Hematopoietic multipotent progenitor cell treated with erythropoietin and hydrocortisone succinate and interleukin-3 and kit ligand, for 15 days (in vitro differentiated cells): ENCODE data around the gene PIK3R1.

ENCODE experiments used
- DNase-seq: peaks from one replicate; pipeline ENCODE4 v3.0.0-alpha.2; 2015; ENCODE audit warnings: low spot score

The PIK3R1 gene

GRCh38 chr5:68331192-68332079 is 115.9 kb downstream of the PIK3R1 start:
- DNase-seq: no peak

GRCh38 chr5:68332080-68332451 is 116.5 kb downstream of the PIK3R1 start:
- DNase-seq: no peak

DNA sequence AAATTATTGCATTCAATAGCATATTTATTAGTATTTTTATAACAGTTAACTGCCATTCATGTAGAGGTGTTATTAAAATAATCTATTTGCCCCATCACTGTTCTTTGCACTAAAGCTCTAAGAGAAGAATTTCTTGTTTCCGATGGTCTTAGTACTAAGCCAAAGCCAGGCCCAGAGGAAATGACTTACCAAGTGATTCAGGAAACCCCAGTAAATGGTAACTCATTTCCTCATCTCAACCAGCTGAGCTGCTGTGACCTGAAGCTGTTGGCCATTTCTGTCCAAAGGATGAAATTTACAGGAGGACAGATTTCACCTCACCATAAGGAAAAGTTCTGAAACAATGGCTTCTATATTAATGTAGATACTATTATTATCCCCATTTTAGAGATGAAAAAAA is 117.0 kb downstream of the PIK3R1 start:
- no peak for DNase-seq

GRCh38 chr5:68333649-68334552 is 118.3 kb downstream of the PIK3R1 start:
- no peak for DNase-seq

DNA sequence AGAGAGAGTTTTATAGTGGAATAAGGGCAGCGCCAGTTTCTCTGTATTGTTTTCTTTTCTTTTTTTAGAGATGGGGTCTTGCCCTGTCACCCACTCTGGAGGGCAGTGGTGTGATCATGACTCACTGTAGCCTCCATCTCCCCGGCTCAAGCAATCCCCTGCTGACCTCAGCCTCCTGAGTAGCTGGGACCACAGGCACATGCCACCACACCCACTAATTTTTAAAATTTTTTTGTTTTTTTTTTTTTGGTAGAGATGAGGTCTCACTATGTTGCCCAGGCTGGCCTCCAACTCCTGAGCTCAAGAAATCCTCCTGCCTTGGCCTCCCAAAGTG is 119.0 kb downstream of the PIK3R1 start:
- no peak for DNase-seq

DNA sequence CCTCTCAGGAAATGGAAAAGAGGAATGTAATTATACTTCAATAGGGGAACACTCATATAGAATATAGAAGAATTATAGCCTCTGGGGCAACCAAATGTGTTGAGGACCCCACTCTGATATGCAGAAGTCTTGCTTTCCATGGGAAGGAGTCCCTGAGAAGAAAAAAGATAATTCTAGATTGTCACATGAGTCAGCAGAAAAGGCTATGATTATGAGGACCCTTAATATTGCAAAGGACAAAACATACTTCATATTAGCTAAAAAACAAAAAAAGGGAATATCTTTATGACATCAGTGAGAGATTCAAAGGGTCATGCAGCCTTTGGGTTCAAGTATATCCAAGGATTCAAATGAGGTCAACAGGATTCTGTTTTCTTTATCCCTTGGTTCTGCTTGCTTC is 119.5 kb downstream of the PIK3R1 start:
- no peak for DNase-seq

DNA sequence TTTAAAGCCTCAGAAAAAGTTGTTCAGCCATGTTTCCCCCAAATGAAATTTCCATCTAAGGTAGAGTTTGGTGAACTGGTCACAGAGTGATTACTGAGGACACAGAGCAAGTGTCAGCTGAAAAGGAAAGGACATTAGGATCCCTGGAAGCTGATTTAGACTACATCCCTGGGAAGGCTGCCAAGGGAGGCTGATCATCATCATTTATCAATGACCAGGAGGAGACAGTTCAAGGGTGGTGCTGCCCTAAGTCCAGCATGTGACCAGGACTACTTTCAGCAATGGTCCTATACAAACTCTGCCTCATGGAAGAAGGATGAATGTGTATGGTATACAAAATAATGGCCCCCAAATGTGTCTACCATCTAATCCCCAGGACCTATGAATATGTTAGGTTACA is 120.6 kb downstream of the PIK3R1 start:
- DNase-seq: no peak

DNA sequence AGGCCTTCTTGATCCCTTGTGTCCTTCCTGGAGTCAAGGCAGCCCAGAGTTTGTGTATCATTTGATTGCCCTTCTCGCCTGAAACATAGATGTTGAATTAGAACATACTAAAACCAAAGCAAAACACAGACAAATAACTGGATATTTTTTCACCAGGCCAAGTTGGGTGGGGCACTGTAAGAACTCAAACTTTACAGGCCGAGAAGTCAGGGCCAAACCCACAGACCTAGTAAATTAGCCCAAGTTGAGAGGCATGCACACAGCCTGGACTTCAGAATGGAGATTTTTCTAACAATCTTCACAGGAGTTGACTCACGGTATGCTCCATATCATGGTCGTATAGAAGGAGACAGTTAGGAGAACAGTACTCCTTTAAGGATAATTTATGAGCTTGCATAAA is 121.7 kb downstream of the PIK3R1 start:
- no peak for DNase-seq

GRCh38 chr5:68339921-68340321 is 124.4 kb downstream of the PIK3R1 start:
- DNase-seq: no peak

DNA sequence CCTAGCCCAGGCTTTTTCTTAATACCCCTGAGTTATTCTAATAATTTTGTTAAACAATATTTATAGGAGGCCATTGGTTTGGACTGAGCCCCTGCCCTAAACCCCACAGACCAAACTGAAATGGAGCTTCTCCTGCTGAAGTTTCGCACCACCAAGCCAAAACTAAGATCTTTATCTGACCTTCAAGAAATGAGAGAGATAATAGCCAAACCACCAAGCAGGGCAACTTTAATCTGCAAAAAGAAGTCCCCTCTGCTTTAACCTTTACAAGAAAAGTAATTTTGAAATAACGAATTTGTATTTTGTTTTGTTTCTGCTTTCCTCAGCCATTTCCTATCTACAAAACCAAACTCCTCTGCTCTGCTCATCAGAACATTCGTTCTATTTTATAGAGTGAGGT is 125.5 kb downstream of the PIK3R1 start:
- DNase-seq: no peak

DNA sequence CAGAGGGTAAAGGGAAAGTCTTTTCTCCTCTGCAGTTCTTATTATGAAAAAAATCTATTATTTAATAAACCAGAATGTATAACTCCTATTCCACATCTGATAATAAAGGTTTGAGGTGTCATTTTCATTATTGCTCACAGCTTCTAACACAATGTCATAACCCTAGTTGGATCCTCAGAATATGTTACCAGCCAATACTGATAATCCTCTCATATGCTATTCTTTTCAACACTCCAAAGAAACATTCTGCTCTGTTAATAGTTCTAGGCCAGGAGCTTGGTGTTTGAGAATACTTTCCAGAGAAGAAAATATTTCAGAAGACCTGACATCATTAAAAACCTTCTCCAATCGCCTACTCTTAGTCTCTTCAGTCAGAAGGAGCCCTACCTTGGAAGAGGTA is 127.1 kb downstream of the PIK3R1 start:
- DNase-seq: no peak

DNA sequence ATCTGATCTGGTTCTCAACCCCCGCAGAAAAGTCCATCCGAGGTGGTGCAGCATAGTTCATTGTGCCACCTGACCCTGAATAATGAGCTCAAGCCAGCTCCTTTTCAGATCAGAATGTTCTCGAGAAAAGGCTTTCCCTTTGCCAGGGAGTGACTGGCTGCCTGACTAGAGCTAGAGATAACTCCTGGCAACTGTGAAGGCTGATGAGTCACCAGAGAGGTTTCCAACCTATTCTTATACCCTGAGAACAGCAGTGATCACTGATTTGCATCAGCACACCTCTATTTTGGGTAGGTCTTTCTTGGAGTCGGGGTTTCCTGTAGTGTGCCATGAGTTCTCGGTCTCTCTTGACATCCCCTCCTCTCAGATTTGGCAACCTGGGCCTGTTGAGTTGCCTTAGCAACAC is 127.9 kb downstream of the PIK3R1 start:
- DNase-seq: peak; percentile 81

DNA sequence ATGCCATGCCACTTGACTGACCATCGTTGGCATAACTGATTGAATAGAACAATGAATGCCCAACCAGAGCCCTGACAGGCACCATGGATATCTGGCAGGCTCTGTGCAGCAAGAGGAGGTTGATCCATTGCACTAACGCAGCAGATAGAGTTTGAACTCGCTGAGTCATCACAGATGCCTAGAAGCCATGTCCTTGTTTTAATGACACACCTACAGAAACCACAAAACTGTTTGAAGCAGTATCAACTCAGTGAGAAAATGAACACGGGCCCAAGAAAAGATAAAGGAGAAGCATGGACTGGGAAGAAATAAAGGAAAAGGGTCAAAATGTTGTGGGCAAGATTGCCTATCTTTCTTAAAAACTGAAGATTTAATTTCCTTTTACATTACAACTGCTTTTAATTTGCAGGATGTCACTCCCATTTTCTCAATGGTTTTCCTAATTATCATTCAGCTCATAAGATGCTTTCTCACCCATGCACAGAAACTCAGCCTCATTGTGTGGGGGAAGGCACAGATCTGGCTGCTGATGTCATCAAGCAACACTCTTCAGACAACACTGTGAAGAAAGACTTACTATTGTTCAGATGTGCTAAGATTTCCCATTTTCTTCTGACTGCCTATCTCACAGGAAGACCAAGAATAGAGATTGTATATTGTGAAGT is 129.0 kb downstream of the PIK3R1 start:
- peak; percentile 83 for DNase-seq

- DNase-seq: peak; percentile 20
Measured at GRCh38 chr5:68345171-68345570, 129.6 kb downstream of the PIK3R1 start.

- DNase-seq: peak; percentile 17
Measured at GRCh38 chr5:68345582-68345981, 130.0 kb downstream of the PIK3R1 start.

GRCh38 chr5:68347536-68347935 is 132.0 kb downstream of the PIK3R1 start:
- DNase-seq: no peak

DNA sequence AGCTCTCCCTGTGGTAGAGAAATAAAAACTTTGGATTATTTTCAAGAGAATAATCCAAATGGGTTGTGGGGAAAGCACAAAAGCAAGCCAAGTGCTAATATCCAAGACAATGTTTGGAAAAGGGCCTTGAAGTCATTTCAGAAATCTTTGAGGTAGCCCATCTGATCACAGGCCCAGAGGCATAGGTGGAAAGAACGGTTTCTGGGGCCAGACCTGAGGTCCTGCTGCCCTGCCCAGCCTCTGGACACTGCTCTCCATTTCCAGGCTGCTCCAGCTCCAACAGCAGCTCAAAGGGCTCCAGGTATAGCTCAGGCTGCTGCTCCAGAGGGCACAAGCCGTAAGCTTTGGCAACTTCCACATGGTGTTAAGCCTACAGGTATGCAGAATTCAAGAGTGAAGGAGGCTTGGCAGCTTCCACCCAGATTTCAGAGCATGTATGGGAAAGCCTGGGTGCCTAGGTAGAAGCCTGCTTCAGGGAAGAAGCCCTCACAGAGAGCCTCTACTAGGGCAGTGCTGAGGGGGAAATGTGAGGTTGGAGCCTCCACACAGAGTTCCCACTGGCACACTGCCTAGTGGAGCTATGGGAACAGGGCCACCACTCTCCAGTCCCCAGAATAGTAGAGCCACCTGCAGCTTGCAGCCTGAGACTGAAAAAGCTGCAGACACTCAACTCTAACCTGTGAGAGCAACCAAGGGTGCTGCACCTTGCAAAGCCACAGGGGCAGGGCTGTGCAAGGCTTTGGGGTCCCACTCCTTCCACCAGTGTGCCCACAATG is 133.1 kb downstream of the PIK3R1 start:
- no peak for DNase-seq

DNA sequence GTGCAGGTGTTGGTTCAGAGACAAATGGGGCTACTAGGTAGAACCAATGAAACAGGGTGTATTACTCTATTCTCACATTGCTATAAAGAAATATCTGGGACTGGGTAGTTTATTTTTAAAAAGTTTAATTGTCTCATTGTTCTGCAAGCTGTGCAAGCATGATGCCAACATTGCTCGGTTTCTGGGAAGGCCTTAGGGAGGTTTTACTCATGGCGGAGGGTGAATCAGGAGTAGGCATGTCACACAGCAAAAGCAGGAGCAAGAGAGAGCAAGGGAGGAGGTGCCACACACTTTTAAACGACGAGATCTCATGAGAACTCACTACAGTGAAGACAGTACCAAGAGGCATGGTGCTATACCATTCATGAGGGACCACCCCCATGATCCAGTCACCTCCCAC is 134.6 kb downstream of the PIK3R1 start:
- DNase-seq: no peak
